ENCODE measurements around the gene MFRP.

MFRP gene

DNA sequence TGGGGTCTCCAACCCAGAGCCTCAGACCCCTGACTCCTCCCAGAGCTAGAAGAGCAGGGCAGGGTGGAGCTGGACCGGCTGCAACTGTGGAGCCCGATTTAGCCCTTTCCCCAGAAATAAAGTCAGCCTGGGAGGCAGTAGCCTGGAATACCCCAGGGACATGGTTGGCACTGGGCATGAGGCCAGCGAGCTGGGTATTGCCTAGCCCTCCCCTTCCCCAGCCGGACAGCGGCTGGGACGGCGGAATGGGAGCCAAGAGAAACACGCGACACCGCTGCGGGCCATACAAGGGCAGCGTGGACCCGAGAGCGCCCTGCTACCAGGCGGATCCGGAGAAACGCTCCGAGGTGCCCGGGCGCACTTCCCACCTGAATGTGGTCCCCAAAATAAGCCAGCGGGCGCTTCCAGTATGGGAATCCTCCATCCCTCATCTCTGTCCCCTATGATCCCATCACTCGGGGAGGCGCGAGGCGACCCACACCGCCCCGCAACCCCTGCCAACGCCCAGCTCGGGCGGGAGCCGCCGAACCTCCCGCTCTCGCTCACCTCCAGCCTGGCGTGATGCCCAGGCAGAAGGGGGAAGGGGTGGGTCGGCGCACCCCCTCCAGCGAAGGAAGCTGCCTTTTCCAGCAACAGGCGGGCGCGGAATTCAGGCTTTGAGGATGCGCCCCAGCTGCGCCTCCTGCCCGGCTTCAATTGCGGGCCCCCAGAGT is 30.3 kb downstream of the MFRP start (continued):
- TF ChIP-seq, protein P1, sequence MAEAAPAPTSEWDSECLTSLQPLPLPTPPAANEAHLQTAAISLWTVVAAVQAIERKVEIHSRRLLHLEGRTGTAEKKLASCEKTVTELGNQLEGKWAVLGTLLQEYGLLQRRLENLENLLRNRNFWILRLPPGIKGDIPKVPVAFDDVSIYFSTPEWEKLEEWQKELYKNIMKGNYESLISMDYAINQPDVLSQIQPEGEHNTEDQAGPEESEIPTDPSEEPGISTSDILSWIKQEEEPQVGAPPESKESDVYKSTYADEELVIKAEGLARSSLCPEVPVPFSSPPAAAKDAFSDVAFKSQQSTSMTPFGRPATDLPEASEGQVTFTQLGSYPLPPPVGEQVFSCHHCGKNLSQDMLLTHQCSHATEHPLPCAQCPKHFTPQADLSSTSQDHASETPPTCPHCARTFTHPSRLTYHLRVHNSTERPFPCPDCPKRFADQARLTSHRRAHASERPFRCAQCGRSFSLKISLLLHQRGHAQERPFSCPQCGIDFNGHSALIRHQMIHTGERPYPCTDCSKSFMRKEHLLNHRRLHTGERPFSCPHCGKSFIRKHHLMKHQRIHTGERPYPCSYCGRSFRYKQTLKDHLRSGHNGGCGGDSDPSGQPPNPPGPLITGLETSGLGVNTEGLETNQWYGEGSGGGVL (tag by site-specific recombination; IDR thresholded peaks at IDR 0.05), result peak; percentile 98
- TF ChIP-seq ZNF169 (tag by site-specific recombination; IDR thresholded peaks at IDR 0.05) (no peak), FEZF1 (tag by site-specific recombination; IDR thresholded peaks at IDR 0.05) (peak; percentile 84), ZFP41 (tag by site-specific recombination; IDR thresholded peaks at IDR 0.05; ENCODE audit: borderline replicate concordance) (no peak), ZNF664 (tag by site-specific recombination; IDR thresholded peaks at IDR 0.05) (no peak), ZNF658 (tag by site-specific recombination; IDR thresholded peaks at IDR 0.05) (no peak), ZNF184 (tag by site-specific recombination; IDR thresholded peaks at IDR 0.05) (no peak), SP7 (tag by site-specific recombination; IDR thresholded peaks at IDR 0.05) (0 out of 2 replicates have a peak, but pooled peaks have one; percentile 38), ZNF221 (tag by site-specific recombination; IDR thresholded peaks at IDR 0.05; ENCODE audit: borderline replicate concordance) (no peak), SCRT1 (tag by site-specific recombination; IDR thresholded peaks at IDR 0.05; ENCODE audit: borderline replicate concordance) (peak; percentile 66), ZNF544 (tag by site-specific recombination; IDR thresholded peaks at IDR 0.05) (no peak), KLF9 (tag by site-specific recombination; IDR thresholded peaks at IDR 0.05; ENCODE audit: low read depth) (peak; percentile 66), KLF8 (tag by site-specific recombination; IDR thresholded peaks at IDR 0.05) (no peak), YY1 (tag by site-specific recombination; IDR thresholded peaks at IDR 0.05) (no peak), ZBTB48 (tag by site-specific recombination; IDR thresholded peaks at IDR 0.05) (no peak; the same call in 1 of the 2 replicates), ZNF529 (tag by site-specific recombination; IDR thresholded peaks at IDR 0.05; ENCODE audit: insufficient replicate concordance) (no peak)
- TF ChIP-seq, protein P2, sequence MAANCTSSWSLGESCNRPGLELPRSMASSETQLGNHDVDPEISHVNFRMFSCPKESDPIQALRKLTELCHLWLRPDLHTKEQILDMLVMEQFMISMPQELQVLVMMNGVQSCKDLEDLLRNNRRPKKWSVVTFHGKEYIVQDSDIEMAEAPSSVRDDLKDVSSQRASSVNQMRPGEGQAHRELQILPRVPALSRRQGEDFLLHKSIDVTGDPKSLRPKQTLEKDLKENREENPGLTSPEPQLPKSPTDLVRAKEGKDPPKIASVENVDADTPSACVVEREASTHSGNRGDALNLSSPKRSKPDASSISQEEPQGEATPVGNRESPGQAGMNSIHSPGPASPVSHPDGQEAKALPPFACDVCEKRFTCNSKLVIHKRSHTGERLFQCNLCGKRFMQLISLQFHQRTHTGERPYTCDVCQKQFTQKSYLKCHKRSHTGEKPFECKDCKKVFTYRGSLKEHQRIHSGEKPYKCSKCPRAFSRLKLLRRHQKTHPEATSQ (tag by site-specific recombination; IDR thresholded peaks at IDR 0.05), result no peak
- TF ChIP-seq, protein P3, sequence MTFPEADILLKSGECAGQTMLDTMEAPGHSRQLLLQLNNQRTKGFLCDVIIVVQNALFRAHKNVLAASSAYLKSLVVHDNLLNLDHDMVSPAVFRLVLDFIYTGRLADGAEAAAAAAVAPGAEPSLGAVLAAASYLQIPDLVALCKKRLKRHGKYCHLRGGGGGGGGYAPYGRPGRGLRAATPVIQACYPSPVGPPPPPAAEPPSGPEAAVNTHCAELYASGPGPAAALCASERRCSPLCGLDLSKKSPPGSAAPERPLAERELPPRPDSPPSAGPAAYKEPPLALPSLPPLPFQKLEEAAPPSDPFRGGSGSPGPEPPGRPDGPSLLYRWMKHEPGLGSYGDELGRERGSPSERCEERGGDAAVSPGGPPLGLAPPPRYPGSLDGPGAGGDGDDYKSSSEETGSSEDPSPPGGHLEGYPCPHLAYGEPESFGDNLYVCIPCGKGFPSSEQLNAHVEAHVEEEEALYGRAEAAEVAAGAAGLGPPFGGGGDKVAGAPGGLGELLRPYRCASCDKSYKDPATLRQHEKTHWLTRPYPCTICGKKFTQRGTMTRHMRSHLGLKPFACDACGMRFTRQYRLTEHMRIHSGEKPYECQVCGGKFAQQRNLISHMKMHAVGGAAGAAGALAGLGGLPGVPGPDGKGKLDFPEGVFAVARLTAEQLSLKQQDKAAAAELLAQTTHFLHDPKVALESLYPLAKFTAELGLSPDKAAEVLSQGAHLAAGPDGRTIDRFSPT (tag by site-specific recombination; IDR thresholded peaks at IDR 0.05), result 0 out of 2 replicates have a peak, but pooled peaks have one; percentile 18
- TF ChIP-seq, protein P4, sequence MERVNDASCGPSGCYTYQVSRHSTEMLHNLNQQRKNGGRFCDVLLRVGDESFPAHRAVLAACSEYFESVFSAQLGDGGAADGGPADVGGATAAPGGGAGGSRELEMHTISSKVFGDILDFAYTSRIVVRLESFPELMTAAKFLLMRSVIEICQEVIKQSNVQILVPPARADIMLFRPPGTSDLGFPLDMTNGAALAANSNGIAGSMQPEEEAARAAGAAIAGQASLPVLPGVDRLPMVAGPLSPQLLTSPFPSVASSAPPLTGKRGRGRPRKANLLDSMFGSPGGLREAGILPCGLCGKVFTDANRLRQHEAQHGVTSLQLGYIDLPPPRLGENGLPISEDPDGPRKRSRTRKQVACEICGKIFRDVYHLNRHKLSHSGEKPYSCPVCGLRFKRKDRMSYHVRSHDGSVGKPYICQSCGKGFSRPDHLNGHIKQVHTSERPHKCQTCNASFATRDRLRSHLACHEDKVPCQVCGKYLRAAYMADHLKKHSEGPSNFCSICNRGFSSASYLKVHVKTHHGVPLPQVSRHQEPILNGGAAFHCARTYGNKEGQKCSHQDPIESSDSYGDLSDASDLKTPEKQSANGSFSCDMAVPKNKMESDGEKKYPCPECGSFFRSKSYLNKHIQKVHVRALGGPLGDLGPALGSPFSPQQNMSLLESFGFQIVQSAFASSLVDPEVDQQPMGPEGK (tag by site-specific recombination; IDR thresholded peaks at IDR 0.05), result peak; percentile 84
- TF ChIP-seq, protein P5, sequence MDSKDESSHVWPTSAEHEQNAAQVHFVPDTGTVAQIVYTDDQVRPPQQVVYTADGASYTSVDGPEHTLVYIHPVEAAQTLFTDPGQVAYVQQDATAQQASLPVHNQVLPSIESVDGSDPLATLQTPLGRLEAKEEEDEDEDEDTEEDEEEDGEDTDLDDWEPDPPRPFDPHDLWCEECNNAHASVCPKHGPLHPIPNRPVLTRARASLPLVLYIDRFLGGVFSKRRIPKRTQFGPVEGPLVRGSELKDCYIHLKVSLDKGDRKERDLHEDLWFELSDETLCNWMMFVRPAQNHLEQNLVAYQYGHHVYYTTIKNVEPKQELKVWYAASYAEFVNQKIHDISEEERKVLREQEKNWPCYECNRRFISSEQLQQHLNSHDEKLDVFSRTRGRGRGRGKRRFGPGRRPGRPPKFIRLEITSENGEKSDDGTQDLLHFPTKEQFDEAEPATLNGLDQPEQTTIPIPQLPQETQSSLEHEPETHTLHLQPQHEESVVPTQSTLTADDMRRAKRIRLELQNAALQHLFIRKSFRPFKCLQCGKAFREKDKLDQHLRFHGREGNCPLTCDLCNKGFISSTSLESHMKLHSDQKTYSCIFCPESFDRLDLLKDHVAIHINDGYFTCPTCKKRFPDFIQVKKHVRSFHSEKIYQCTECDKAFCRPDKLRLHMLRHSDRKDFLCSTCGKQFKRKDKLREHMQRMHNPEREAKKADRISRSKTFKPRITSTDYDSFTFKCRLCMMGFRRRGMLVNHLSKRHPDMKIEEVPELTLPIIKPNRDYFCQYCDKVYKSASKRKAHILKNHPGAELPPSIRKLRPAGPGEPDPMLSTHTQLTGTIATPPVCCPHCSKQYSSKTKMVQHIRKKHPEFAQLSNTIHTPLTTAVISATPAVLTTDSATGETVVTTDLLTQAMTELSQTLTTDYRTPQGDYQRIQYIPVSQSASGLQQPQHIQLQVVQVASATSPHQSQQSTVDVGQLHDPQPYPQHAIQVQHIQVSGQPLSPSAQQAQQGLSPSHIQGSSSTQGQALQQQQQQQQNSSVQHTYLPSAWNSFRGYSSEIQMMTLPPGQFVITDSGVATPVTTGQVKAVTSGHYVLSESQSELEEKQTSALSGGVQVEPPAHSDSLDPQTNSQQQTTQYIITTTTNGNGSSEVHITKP (tag by site-specific recombination; IDR thresholded peaks at IDR 0.05), result peak; percentile 43; the same call in 1 of the 2 replicates
- TF ChIP-seq, protein P6, sequence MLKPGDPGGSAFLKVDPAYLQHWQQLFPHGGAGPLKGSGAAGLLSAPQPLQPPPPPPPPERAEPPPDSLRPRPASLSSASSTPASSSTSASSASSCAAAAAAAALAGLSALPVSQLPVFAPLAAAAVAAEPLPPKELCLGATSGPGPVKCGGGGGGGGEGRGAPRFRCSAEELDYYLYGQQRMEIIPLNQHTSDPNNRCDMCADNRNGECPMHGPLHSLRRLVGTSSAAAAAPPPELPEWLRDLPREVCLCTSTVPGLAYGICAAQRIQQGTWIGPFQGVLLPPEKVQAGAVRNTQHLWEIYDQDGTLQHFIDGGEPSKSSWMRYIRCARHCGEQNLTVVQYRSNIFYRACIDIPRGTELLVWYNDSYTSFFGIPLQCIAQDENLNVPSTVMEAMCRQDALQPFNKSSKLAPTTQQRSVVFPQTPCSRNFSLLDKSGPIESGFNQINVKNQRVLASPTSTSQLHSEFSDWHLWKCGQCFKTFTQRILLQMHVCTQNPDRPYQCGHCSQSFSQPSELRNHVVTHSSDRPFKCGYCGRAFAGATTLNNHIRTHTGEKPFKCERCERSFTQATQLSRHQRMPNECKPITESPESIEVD (tag by site-specific recombination; IDR thresholded peaks at IDR 0.05), result no peak

All from HEK293 (cell line).